GM10248 (cell line): ENCODE results near the gene RPL13.

Source experiments
- CTCF ChIA-PET: fragments of 300-600 bp; sonication (Branson Sonifier 250); formaldehyde crosslinking; extraction: SDS; loops from one replicate; lab custom pipeline; 2021; ENCODE audit warnings: antibody characterized with exemption; lab: Yijun Ruan, JAX
- POLR2A ChIA-PET: fragments of 350-650 bp; sonication (Branson Sonifier 250); formaldehyde crosslinking; extraction: SDS; loops from one replicate; lab custom pipeline; 2020; ENCODE audit warnings: antibody characterized with exemption; lab: Yijun Ruan, JAX
- DNase-seq: peaks from one replicate; pipeline ENCODE4 v3.0.0; 2012; ENCODE audit errors: extremely low spot score
- CTCF ChIP-seq: IDR thresholded peaks from 2 replicates; pipeline ENCODE4 v1.5.1; 2012; ENCODE audit warnings: mild to moderate bottlenecking, low read depth; ENCODE audit errors: extremely low read depth, missing control alignments, control extremely low read depth

RPL13 gene

GRCh38 chr16:89541792-89542191 lies 18.7 kb upstream of the RPL13 start:
- POLR2A ChIA-PET = no interaction called here
- no peak for TF ChIP-seq CTCF
- CTCF ChIA-PET = interaction anchor here (1.1 to 1.3 kb wide), 2 partner anchors 10 to 73 kb away, joined by 3 read pairs; no protein-coding TSS in a partner anchor
- no peak for DNase-seq

GRCh38 chr16:89544113-89544512 lies 16.4 kb upstream of the RPL13 start:
- POLR2A ChIA-PET = no interaction called here
- no peak for DNase-seq
- no peak for TF ChIP-seq CTCF
- CTCF ChIA-PET = interaction anchor here (1.4 kb wide), 1 partner anchor 9 kb away, joined by 4 read pairs; no protein-coding TSS in a partner anchor

GRCh38 chr16:89544713-89545043 lies 15.8 kb upstream of the RPL13 start:
- TF ChIP-seq CTCF = no peak
- POLR2A ChIA-PET = no interaction called here
- CTCF ChIA-PET = interaction anchor here (1.4 kb wide), 1 partner anchor 8 kb away, joined by 4 read pairs; no protein-coding TSS in a partner anchor

GRCh38 chr16:89545044-89545830 lies 15.2 kb upstream of the RPL13 start:
- ChIA-PET CTCF (interaction anchor here (1.0 to 1.5 kb wide), 3 partner anchors 8 to 236 kb away, joined by 3 to 5 read pairs (median 4); no protein-coding TSS in a partner anchor), POLR2A (interaction anchor here (1.4 kb wide), 1 partner anchor 8 kb away, joined by 4 read pairs; no protein-coding TSS in a partner anchor)
- TF ChIP-seq CTCF = no peak
- no peak for DNase-seq

More at GRCh38 chr16:89544713-89545043, 15.8 kb upstream of the RPL13 start:
- no peak for DNase-seq

GRCh38 chr16:89545831-89546574 lies 14.5 kb upstream of the RPL13 start:
- ChIA-PET CTCF (interaction anchor here (1.0 to 1.5 kb wide), 2 partner anchors 12 to 237 kb away, joined by 3 to 5 read pairs; no protein-coding TSS in a partner anchor), POLR2A (interaction anchor here (1.4 kb wide), 1 partner anchor 9 kb away, joined by 4 read pairs; no protein-coding TSS in a partner anchor)
- TF ChIP-seq CTCF = no peak

GRCh38 chr16:89546781-89547180 lies 13.7 kb upstream of the RPL13 start:
- ChIA-PET POLR2A (no interaction called here), CTCF (no interaction called here)
- no peak for TF ChIP-seq CTCF
- DNase-seq = no peak

More at GRCh38 chr16:89545831-89546574, 14.5 kb upstream of the RPL13 start:
- no peak for DNase-seq
